ENCODE results near the gene RRBP1.
"Not testable (repeated sequence)": the region's sequence is repeated elsewhere in the genome, so short reads cannot be mapped to it uniquely, and the experiment has no call there.

RRBP1 gene

DNA sequence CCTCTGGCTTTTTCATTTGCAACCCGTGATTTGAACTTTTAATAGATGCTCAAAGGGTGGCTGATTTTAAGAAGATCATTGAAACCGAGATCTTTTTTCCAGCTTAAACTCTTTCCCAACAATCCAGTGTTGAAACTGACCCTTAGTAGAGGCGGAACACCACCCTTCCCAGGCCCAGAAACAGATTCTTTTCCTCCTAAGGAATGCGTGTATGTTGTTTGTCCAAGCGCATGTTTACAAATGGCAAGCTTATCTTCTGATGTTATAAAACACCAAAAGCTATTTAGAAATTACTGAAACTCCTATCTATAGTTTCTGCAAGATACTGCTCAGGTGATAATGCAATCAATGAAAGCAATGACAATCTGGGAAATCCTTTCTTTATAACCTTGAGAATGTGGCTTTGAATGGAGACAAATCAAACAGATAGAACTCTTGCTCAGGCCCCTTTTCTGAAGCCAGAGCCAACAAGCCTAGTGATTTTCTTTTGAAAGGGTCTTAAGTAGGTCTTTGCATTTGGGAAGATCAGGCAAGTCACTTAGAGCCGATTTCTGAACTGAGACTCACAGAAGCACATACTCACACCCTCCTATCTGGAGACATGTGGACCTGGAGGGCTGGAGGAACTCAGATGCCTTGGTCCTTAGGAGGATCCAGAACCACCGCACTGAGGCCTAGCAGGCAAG, 26.8 kb upstream of the RRBP1 start:
- H3K36me3 ChIP-seq (ENCODE audit: control insufficient read depth in 4 of 4, insufficient read depth in 4 of 4, low read length in 3 of 4) = no peaks in the 10 kb centered on the region
- CTCF ChIA-PET = interaction anchor here (0.5 to 1.9 kb wide), 3 partner anchors 11 to 38 kb away, joined by 3 to 5 read pairs (median 4); partner anchors contain the start of gene RRBP1

DNA sequence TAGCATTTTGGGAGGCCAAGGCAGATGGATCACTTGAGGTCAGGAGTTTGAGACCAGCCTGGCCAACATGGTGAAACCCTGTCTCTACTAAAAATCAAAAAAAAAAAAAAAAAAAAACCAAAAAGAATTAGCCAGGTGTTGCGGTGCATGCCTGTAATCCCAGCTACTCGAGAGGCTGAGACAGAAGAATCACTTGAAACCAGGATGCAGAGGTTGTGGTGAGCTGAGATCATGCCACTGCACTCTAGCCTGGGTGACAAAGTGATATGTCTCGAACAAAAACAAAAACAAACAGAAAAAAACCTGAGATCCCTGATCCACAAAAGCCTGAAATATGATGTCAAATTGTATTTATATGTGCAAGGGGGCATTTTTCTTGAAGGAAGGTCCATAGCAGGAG, 25.9 kb upstream of the RRBP1 start:
- H3K27ac ChIP-seq (ENCODE audit: insufficient read depth in 1 of 2, low read depth in 1 of 2, low read length in 2 of 2, poor library complexity in 1 of 2, severe bottlenecking in 2 of 2); POLR2A ChIA-PET; H3K36me3 ChIP-seq (ENCODE audit: control insufficient read depth in 4 of 4, insufficient read depth in 4 of 4, low read length in 3 of 4); H3K27me3 ChIP-seq (replicated peaks in 2 of 5; ENCODE audit: control insufficient read depth in 4 of 5, insufficient read depth in 5 of 5, low read length in 4 of 5); CTCF ChIA-PET; H3K4me1 ChIP-seq (ENCODE audit: control extremely low read depth in 1 of 4, control insufficient read depth in 4 of 4, insufficient read depth in 4 of 4, low read length in 3 of 4); H3K4me3 ChIP-seq (ENCODE audit: control insufficient read depth in 1 of 7, extremely low read depth in 1 of 7, insufficient read depth in 4 of 7, low read depth in 2 of 7, low read length in 6 of 7); H3K9me3 ChIP-seq (ENCODE audit: control extremely low read depth in 1 of 5, control insufficient read depth in 4 of 5, insufficient read depth in 2 of 5, low read depth in 1 of 5, low read length in 4 of 5); DNase-seq: not testable (repeated sequence)
- whole genome bisulfite sequencing (ENCODE audit: insufficient coverage) = 90% methylated on average over 2 of the region's 3 CpGs

More for the DNA sequence above, 26.8 kb upstream of the RRBP1 start:
- no peak for DNase-seq
- POLR2A ChIA-PET = no interaction called here
- Histone ChIP-seq H3K4me1 (ENCODE audit: control extremely low read depth in 1 of 4, control insufficient read depth in 4 of 4, insufficient read depth in 4 of 4, low read length in 3 of 4) (peaks cover 0 to 4% (median 2%) of the 10 kb centered on the region in 4 experiments), H3K27ac (ENCODE audit: insufficient read depth in 1 of 2, low read depth in 1 of 2, low read length in 2 of 2, poor library complexity in 1 of 2, severe bottlenecking in 2 of 2) (no peak overlapping the region), H3K27me3 (replicated peaks in 2 of 5; ENCODE audit: control insufficient read depth in 4 of 5, insufficient read depth in 5 of 5, low read length in 4 of 5) (no peaks in the 10 kb centered on the region), H3K9me3 (ENCODE audit: control extremely low read depth in 1 of 5, control insufficient read depth in 4 of 5, insufficient read depth in 2 of 5, low read depth in 1 of 5, low read length in 4 of 5) (no peaks in the 10 kb centered on the region), H3K4me3 (ENCODE audit: control insufficient read depth in 1 of 7, extremely low read depth in 1 of 7, insufficient read depth in 4 of 7, low read depth in 2 of 7, low read length in 6 of 7) (no peak overlapping the region)
- WGBS (ENCODE audit: insufficient coverage) = 96% methylated on average over 6 of the region's 7 CpGs

DNA sequence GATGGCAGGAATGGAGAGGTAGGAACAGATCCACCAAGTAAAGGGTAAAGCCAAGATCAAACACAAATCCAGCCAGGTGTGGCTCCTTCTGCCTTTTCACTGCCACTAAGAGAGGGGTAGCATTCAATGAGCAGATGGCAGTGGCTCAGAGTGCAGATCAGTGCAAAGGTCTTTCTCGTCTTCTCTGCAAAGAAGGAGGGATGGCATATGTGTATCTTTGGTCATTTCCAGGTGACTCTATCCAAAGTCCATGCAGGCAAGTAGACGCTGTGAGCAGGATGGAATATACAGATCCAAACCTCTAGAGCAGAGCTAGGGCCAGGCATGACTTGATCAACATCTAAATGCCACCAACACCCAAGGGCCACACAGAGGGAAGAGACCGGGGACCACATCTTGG, 24.6 kb upstream of the RRBP1 start:
- 88% methylated on average over 2 of the region's 3 CpGs for WGBS (ENCODE audit: insufficient coverage)
- POLR2A ChIA-PET = no interaction called here

DNA sequence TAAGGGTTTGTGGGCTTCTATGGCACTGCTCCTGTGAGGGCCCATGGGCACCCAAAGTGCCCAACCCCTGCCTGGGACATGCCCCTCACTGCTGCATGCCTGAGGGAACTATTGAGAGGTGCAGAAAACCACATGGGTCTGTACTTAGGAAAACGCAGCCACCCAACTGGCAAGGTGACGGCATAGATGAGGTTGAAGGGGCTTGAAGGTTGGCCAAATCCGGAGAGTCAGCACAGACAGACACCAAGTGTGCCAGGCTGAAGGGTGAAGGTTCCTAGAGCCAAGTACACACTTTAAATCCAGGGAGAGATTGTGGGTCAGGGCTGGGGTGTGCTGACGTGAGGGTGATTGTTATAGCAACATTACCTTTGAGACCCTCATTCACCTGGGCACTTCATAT, 23.9 kb upstream of the RRBP1 start:
- ChIA-PET CTCF (interaction anchor here (1.0 to 1.5 kb wide), 2 partner anchors 9 to 66 kb away, joined by 3 read pairs; no protein-coding TSS in a partner anchor), POLR2A (no interaction called here)
- no peak for DNase-seq
- Histone ChIP-seq H3K27ac (ENCODE audit: insufficient read depth in 1 of 2, low read depth in 1 of 2, low read length in 2 of 2, poor library complexity in 1 of 2, severe bottlenecking in 2 of 2) (no peak overlapping the region), H3K4me3 (ENCODE audit: control insufficient read depth in 1 of 7, extremely low read depth in 1 of 7, insufficient read depth in 4 of 7, low read depth in 2 of 7, low read length in 6 of 7) (no peak overlapping the region), H3K4me1 (ENCODE audit: control extremely low read depth in 1 of 4, control insufficient read depth in 4 of 4, insufficient read depth in 4 of 4, low read length in 3 of 4) (peaks cover 0 to 4% (median 2%) of the 10 kb centered on the region in 4 experiments), H3K9me3 (ENCODE audit: control extremely low read depth in 1 of 5, control insufficient read depth in 4 of 5, insufficient read depth in 2 of 5, low read depth in 1 of 5, low read length in 4 of 5) (no peaks in the 10 kb centered on the region), H3K27me3 (replicated peaks in 2 of 5; ENCODE audit: control insufficient read depth in 4 of 5, insufficient read depth in 5 of 5, low read length in 4 of 5) (no peaks in the 10 kb centered on the region), H3K36me3 (ENCODE audit: control insufficient read depth in 4 of 4, insufficient read depth in 4 of 4, low read length in 3 of 4) (no peaks in the 10 kb centered on the region)
- WGBS (ENCODE audit: insufficient coverage) = 97% methylated on average over 3 of the region's 4 CpGs

More for the DNA sequence above, 24.6 kb upstream of the RRBP1 start:
- CTCF ChIA-PET = interaction anchor here (1.0 kb wide), 1 partner anchor 8 kb away, joined by 3 read pairs; no protein-coding TSS in a partner anchor
- H3K4me1 ChIP-seq (ENCODE audit: control extremely low read depth in 1 of 4, control insufficient read depth in 4 of 4, insufficient read depth in 4 of 4, low read length in 3 of 4) = peaks cover 0 to 4% (median 2%) of the 10 kb centered on the region in 4 experiments
- H3K9me3 ChIP-seq (ENCODE audit: control extremely low read depth in 1 of 5, control insufficient read depth in 4 of 5, insufficient read depth in 2 of 5, low read depth in 1 of 5, low read length in 4 of 5) = no peaks in the 10 kb centered on the region
- H3K4me3 ChIP-seq (ENCODE audit: control insufficient read depth in 1 of 7, extremely low read depth in 1 of 7, insufficient read depth in 4 of 7, low read depth in 2 of 7, low read length in 6 of 7) = no peak overlapping the region
- DNase-seq = no peak
- no peaks in the 10 kb centered on the region for H3K36me3 ChIP-seq (ENCODE audit: control insufficient read depth in 4 of 4, insufficient read depth in 4 of 4, low read length in 3 of 4)
- H3K27ac ChIP-seq (ENCODE audit: insufficient read depth in 1 of 2, low read depth in 1 of 2, low read length in 2 of 2, poor library complexity in 1 of 2, severe bottlenecking in 2 of 2) = no peak overlapping the region
- no peaks in the 10 kb centered on the region for H3K27me3 ChIP-seq (replicated peaks in 2 of 5; ENCODE audit: control insufficient read depth in 4 of 5, insufficient read depth in 5 of 5, low read length in 4 of 5)

DNA sequence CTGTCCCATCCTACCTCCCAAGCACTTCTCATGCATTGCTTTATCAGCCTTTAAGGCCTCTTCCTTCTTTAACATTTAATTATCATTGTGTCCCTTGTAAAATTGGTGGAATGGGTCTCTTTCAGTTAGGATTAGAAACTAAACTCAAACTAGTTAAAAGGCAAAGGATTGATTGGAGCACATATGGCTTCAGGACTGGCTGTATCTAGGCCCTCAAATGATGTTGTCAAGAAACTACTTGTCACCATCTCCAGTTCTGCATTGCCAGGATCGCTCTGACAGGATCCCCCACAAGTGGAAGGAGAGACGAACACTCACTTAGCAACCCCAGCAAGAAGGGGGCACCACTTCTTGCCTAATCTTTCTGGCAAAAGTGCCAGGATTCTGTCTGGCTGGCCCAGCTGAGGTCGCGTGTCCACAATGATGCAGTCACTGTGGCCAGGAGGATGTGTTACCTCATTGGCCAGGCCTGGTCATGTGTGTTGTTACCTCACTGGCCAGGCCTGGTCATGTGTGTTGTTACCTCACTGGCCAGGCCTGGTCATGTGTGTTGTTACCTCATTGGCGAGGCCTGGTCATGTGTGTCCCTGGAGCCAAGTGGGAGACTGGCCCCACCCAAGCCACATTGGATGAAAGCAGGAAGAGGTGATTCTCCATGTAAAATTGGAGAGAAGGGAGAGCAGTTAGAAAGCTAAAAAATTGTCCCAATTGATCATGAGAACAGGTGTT, 22.7 kb upstream of the RRBP1 start:
- Histone ChIP-seq H3K27me3 (replicated peaks in 2 of 5; ENCODE audit: control insufficient read depth in 4 of 5, insufficient read depth in 5 of 5, low read length in 4 of 5) (no peaks in the 10 kb centered on the region), H3K4me1 (ENCODE audit: control extremely low read depth in 1 of 4, control insufficient read depth in 4 of 4, insufficient read depth in 4 of 4, low read length in 3 of 4) (no peaks in the 10 kb centered on the region), H3K36me3 (ENCODE audit: control insufficient read depth in 4 of 4, insufficient read depth in 4 of 4, low read length in 3 of 4) (no peaks in the 10 kb centered on the region), H3K4me3 (ENCODE audit: control insufficient read depth in 1 of 7, extremely low read depth in 1 of 7, insufficient read depth in 4 of 7, low read depth in 2 of 7, low read length in 6 of 7) (no peak overlapping the region), H3K27ac (ENCODE audit: insufficient read depth in 1 of 2, low read depth in 1 of 2, low read length in 2 of 2, poor library complexity in 1 of 2, severe bottlenecking in 2 of 2) (no peak overlapping the region), H3K9me3 (ENCODE audit: control extremely low read depth in 1 of 5, control insufficient read depth in 4 of 5, insufficient read depth in 2 of 5, low read depth in 1 of 5, low read length in 4 of 5) (no peaks in the 10 kb centered on the region)
- CTCF ChIA-PET = interaction anchor here (1.5 kb wide), 1 partner anchor 67 kb away, joined by 3 read pairs; no protein-coding TSS in a partner anchor
- WGBS (ENCODE audit: insufficient coverage) = 96% methylated on average over 5 of the region's 5 CpGs
- POLR2A ChIA-PET = no interaction called here
- no peak for DNase-seq

DNA sequence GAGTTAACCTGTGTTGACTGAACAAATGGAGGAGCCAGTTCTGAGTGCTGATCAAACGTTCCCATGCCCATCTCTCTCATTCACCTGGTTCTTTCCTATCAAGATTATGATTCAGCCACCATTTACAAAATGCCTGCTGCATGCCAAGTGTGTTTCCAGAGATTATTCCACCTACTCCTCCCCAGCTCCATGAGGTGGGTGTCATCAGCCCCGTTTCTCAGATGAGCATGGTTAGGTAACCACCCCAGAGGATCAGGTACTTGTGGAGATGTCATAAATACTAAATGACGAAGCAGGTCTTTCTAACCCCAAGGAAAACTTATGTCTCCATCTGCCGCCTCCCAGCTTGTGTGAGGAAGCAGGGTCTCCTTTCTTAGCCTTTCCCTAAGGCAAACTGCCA, 19.8 kb upstream of the RRBP1 start:
- POLR2A ChIA-PET = no interaction called here
- CTCF ChIA-PET = interaction anchor here (1.3 to 1.5 kb wide), 2 partner anchors 13 to 20 kb away, joined by 4 read pairs; partner anchors contain the start of gene RRBP1
- no peaks in the 10 kb centered on the region for H3K9me3 ChIP-seq (ENCODE audit: control extremely low read depth in 1 of 5, control insufficient read depth in 4 of 5, insufficient read depth in 2 of 5, low read depth in 1 of 5, low read length in 4 of 5)
- no peak overlapping the region for H3K27ac ChIP-seq (ENCODE audit: insufficient read depth in 1 of 2, low read depth in 1 of 2, low read length in 2 of 2, poor library complexity in 1 of 2, severe bottlenecking in 2 of 2)
- H3K4me1 ChIP-seq (ENCODE audit: control extremely low read depth in 1 of 4, control insufficient read depth in 4 of 4, insufficient read depth in 4 of 4, low read length in 3 of 4) = no peaks in the 10 kb centered on the region
- H3K27me3 ChIP-seq (replicated peaks in 2 of 5; ENCODE audit: control insufficient read depth in 4 of 5, insufficient read depth in 5 of 5, low read length in 4 of 5) = no peaks in the 10 kb centered on the region
- no peaks in the 10 kb centered on the region for H3K36me3 ChIP-seq (ENCODE audit: control insufficient read depth in 4 of 4, insufficient read depth in 4 of 4, low read length in 3 of 4)
- 88% methylated on average over 3 of the region's 4 CpGs for WGBS (ENCODE audit: insufficient coverage)
- H3K4me3 ChIP-seq (ENCODE audit: control insufficient read depth in 1 of 7, extremely low read depth in 1 of 7, insufficient read depth in 4 of 7, low read depth in 2 of 7, low read length in 6 of 7) = no peak overlapping the region
- no peak for DNase-seq

DNA sequence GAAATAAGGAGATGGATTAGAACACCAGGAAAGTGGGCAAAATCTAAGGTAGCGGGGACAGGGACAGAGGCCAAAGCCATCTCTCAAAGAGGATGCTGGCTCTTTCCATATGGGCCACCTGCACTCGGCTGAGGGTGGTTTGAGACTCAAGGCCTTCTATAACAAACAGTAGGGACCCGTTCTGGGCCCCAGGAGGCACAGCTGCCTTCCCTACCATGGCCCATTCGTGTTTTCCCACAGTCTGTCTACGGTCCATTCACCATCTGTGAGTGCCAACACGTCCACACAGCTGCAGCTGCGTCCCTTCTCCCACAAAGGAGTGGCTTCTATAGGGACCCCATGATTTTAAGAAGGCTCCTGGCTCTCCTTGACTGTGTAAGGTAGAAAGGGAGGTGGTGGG, 18.6 kb upstream of the RRBP1 start:
- Histone ChIP-seq H3K4me3 (ENCODE audit: control insufficient read depth in 1 of 7, extremely low read depth in 1 of 7, insufficient read depth in 4 of 7, low read depth in 2 of 7, low read length in 6 of 7) (no peak overlapping the region), H3K27ac (ENCODE audit: insufficient read depth in 1 of 2, low read depth in 1 of 2, low read length in 2 of 2, poor library complexity in 1 of 2, severe bottlenecking in 2 of 2) (no peak overlapping the region), H3K27me3 (replicated peaks in 2 of 5; ENCODE audit: control insufficient read depth in 4 of 5, insufficient read depth in 5 of 5, low read length in 4 of 5) (no peaks in the 10 kb centered on the region), H3K9me3 (ENCODE audit: control extremely low read depth in 1 of 5, control insufficient read depth in 4 of 5, insufficient read depth in 2 of 5, low read depth in 1 of 5, low read length in 4 of 5) (peaks cover 0 to 4% (median 3%) of the 10 kb centered on the region in 5 experiments), H3K36me3 (ENCODE audit: control insufficient read depth in 4 of 4, insufficient read depth in 4 of 4, low read length in 3 of 4) (no peaks in the 10 kb centered on the region), H3K4me1 (ENCODE audit: control extremely low read depth in 1 of 4, control insufficient read depth in 4 of 4, insufficient read depth in 4 of 4, low read length in 3 of 4) (no peaks in the 10 kb centered on the region)
- POLR2A ChIA-PET = no interaction called here
- WGBS (ENCODE audit: insufficient coverage) = 91% methylated on average over 5 of the region's 7 CpGs
- CTCF ChIA-PET = interaction anchor here (1.5 to 2.2 kb wide), 4 partner anchors 10 to 19 kb away, joined by 3 to 11 read pairs (median 5); partner anchors contain the start of gene RRBP1
- no peak for DNase-seq

Data from common myeloid progenitor, CD34-positive (primary cell).